SU-DHL-6 (cell line): ENCODE data around the gene TBC1D4.

Source experiments
- EZH2phosphoT487 ChIP-seq: fragments of 200-600 bp; sonication (generic), shearing (Covaris generic); conservative IDR thresholded peaks from 2 replicates; pipeline ENCODE4 v1.6.1; 2018; ENCODE audit warnings: mild to moderate bottlenecking, antibody characterized with exemption, low read length, moderate library complexity, mixed read lengths
- TF ChIP-seq, protein P1 (sequence below): fragments of 200-600 bp; sonication (generic); IDR thresholded peaks from one replicate; pipeline ENCODE4 v1.5.1; 2017; ENCODE audit warnings: antibody characterized with exemption, mild to moderate bottlenecking, low read length, moderate library complexity; ENCODE audit not compliant: insufficient read depth, poor library complexity, severe bottlenecking

DNA sequence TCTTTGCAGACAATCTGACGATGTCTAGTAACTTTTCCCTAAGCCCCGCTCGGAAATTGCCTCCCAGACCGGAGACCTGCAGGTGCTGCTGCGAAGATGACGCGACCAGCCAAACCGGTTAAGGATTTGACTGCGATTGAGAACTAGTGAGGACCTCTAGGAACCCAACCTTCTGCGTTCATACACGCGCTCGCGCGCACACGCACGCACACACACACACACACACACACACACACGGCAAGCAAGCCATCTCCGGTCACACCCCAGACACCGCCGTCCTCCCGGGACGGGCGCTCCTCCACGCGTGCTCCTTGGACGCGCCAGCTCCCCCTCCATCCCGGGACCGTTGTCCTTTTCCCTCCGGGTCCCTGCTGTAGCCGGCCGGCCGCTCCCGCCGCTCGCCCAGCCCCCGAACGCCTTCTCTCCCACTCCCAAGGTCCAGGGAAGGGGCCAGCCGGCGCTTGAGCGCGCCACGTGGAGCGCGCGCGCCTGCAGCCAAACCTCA is 1.2 kb downstream of the TBC1D4 start:
- TF ChIP-seq, protein P1, sequence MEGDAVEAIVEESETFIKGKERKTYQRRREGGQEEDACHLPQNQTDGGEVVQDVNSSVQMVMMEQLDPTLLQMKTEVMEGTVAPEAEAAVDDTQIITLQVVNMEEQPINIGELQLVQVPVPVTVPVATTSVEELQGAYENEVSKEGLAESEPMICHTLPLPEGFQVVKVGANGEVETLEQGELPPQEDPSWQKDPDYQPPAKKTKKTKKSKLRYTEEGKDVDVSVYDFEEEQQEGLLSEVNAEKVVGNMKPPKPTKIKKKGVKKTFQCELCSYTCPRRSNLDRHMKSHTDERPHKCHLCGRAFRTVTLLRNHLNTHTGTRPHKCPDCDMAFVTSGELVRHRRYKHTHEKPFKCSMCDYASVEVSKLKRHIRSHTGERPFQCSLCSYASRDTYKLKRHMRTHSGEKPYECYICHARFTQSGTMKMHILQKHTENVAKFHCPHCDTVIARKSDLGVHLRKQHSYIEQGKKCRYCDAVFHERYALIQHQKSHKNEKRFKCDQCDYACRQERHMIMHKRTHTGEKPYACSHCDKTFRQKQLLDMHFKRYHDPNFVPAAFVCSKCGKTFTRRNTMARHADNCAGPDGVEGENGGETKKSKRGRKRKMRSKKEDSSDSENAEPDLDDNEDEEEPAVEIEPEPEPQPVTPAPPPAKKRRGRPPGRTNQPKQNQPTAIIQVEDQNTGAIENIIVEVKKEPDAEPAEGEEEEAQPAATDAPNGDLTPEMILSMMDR, result no peak
- no peak for TF ChIP-seq EZH2phosphoT487
